Nephron (organoid): Measurements from ENCODE around the gene FTO.

ENCODE experiments used
- H3K27ac Mint-ChIP-seq, 3 experiments: 2 replicates each; pipeline ENCODE4 v1.8.0; 2020; ENCODE audit warnings: mixed read lengths in 3 of 3, mild to moderate bottlenecking in 2 of 3, moderate library complexity in 1 of 3
- H3K27me3 Mint-ChIP-seq: 2 replicates; pipeline ENCODE4 v1.8.0; 2021; ENCODE audit warnings: low read depth, mild to moderate bottlenecking, moderate library complexity, mixed read lengths
- H3K36me3 Mint-ChIP-seq: 2 replicates; pipeline ENCODE4 v1.8.0; 2020; ENCODE audit warnings: low read depth, mixed read lengths
- H3K4me1 Mint-ChIP-seq: 2 replicates; pipeline ENCODE4 v1.8.0; 2020; ENCODE audit warnings: mixed read lengths
- H3K4me3 Mint-ChIP-seq, 3 experiments: 2 replicates each; pipeline ENCODE4 v1.8.0; 2020; ENCODE audit warnings: mild to moderate bottlenecking in 3 of 3, mixed read lengths in 3 of 3, moderate library complexity in 2 of 3
- H3K9me3 Mint-ChIP-seq: 2 replicates; pipeline ENCODE4 v1.8.0; 2020; ENCODE audit warnings: mixed read lengths
- TF ChIP-seq, protein P1 (sequence below), 3 experiments: fragments of 200-600 bp; sonication (generic); IDR thresholded peaks; one replicate each; pipeline ENCODE4 v1.5.0; 2021; ENCODE audit warnings: antibody characterized with exemption in 3 of 3; ENCODE audit not compliant: unreplicated experiment in 3 of 3

The FTO gene

DNA sequence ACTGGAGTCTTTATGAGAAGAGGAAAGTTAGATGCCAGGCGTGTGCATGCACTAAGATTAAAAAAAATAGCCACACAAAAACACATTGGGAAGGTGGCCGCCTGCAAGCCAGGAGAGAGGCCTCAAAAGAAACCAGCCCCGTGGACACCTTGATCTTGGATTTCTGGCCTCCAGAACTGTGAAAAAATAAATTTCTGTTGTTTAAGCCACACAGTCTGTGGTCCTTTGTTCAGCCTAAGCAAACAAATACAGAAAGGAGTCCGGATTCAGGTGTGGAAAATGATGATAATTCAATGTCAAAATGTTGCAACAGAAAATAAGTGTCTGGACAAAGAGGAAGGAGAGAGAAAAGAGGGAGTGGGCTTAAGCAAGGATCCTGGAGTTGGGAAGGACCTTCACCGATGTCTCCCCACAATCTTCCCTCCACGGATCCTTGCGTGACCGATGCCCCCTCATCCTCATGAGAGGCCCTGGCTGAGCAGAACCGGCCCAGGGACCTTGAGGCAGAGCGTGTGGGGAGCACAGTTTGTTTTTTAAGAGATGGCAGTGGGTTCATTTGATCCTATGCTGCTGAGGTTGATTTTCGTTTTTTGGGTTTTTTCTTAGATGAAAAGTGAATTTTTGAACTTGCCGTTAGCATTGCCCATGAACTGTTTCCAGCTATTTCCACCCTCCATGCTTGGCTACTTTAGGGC lies 449.4 kb downstream of the FTO start:
- Mint-ChIP-seq H3K9me3 (peaks cover 17% of the 10 kb centered on the region), H3K27me3 (peaks cover 27% of the 10 kb centered on the region), H3K27ac (no peak overlapping the region), H3K36me3 (peaks cover under 1% of the 10 kb centered on the region), H3K4me1 (no peaks in the 10 kb centered on the region), H3K4me3 (no peak overlapping the region)
- TF ChIP-seq, protein P1, sequence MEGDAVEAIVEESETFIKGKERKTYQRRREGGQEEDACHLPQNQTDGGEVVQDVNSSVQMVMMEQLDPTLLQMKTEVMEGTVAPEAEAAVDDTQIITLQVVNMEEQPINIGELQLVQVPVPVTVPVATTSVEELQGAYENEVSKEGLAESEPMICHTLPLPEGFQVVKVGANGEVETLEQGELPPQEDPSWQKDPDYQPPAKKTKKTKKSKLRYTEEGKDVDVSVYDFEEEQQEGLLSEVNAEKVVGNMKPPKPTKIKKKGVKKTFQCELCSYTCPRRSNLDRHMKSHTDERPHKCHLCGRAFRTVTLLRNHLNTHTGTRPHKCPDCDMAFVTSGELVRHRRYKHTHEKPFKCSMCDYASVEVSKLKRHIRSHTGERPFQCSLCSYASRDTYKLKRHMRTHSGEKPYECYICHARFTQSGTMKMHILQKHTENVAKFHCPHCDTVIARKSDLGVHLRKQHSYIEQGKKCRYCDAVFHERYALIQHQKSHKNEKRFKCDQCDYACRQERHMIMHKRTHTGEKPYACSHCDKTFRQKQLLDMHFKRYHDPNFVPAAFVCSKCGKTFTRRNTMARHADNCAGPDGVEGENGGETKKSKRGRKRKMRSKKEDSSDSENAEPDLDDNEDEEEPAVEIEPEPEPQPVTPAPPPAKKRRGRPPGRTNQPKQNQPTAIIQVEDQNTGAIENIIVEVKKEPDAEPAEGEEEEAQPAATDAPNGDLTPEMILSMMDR (IDR thresholded peaks at IDR 0.05; ENCODE audit: unreplicated experiment in 3 of 3), result no peak

DNA sequence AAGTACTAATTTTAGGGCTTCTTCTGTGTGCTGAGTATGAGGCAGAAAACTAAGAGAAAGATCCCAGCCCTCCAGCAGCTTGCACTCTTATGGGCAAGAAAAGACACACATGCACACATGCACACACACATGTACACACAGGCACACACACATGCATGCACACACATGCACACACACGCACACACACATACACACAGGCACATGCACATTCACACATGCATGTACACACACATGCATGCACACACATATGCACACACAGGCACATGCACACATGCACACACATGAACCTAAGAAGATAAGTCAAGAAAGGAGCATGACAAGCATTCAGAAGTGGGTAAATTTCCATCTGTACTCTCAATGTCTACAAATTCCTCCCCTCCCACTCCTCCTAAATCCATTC lies 452.4 kb downstream of the FTO start:
- Mint-ChIP-seq H3K4me1 (no peaks in the 10 kb centered on the region), H3K36me3 (peaks cover 9% of the 10 kb centered on the region), H3K27ac (no peak overlapping the region), H3K27me3 (peaks cover 25% of the 10 kb centered on the region), H3K4me3 (no peak overlapping the region), H3K9me3 (peaks cover 22% of the 10 kb centered on the region)
- TF ChIP-seq, protein P1 (IDR thresholded peaks at IDR 0.05; ENCODE audit: unreplicated experiment in 3 of 3), result no peak

DNA sequence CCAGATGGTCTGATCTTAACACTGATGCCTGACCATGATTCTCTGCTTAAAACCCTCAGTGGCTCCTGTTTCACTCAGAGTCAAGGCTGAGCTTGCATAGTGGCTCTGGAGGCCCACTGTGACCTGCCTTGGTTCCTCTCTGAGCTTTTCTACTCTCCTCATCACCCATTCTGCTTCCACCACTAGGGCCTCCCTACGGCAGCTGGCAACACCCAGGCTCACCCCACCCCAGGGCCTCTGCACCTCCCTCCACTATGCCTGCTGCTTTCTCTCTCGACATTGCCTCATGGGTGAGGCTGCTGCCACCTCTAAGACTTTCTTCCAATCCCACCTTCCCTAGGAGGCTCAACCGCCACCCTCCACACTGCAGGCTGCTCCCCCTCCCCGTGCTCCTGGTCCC lies 455.0 kb downstream of the FTO start:
- Mint-ChIP-seq H3K4me3 (no peak overlapping the region), H3K9me3 (peaks cover 22% of the 10 kb centered on the region), H3K36me3 (peaks cover 9% of the 10 kb centered on the region), H3K27me3 (peaks cover 22% of the 10 kb centered on the region), H3K27ac (no peak overlapping the region), H3K4me1 (no peaks in the 10 kb centered on the region)
- TF ChIP-seq, protein P1 (IDR thresholded peaks at IDR 0.05; ENCODE audit: unreplicated experiment in 3 of 3), result no peak

DNA sequence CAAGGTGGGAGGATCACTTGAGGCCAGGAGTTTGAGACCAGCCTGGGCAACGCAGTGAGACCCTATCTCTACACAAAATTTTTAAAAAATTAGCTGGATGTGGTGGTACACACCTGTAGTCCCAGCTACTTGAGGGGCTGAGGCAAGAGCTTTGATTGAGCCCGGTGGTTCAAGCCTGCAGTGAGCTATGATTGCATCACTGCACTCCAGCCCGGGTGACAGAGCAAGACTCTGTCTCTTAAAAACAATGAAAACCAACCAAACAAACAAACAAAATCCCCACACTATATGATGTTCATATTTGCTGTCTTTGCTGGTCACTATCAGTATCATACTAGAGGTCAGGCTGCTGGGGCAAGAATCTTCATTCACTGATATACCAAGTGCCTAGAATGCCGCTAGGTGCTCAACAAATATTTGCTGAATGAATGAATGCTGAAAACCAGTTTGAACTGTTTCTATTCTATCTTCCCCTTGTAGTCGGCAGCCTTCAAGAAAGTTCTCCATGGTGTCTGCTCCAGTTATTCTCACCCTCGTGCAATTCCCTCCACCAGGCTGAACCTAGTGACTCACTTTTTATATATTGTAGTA lies 455.6 kb downstream of the FTO start:
- Mint-ChIP-seq H3K27me3 (peaks cover 22% of the 10 kb centered on the region), H3K27ac (no peak overlapping the region), H3K4me1 (no peaks in the 10 kb centered on the region), H3K4me3 (no peak overlapping the region), H3K36me3 (peaks cover 9% of the 10 kb centered on the region), H3K9me3 (peaks cover 22% of the 10 kb centered on the region)
- TF ChIP-seq, protein P1 (IDR thresholded peaks at IDR 0.05; ENCODE audit: unreplicated experiment in 3 of 3), result no peak

DNA sequence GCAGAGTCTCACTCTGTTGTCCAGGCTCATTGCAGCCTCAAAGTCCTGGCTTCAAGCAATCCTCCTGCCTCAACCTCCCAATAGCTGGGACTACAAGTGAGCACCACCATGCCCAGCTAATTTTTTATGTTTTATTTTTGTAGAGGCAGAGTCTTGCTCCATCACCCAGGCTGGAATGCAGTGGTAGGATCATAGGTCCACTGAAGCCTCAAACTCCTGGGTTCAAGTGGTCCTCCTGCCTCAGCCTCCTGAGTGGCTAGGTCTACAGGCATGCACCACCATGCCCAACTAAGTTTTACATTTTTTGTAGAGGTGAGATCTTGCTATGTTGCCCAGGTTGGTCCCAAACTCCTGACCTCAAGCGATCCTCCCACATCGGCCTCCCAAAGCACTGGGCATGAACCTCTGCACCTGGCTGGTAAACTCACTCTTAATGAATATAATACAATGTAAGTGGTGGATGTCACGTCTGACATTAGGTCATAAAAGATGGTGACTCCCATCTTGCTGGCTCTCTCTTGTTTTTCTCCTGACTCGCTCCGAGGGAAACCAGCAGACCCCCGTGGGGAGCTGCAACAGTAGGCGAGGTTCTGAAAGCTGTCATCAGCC lies 456.4 kb downstream of the FTO start:
- H3K27ac Mint-ChIP-seq, result no peak overlapping the region
- peaks cover 22% of the 10 kb centered on the region for H3K9me3 Mint-ChIP-seq
- H3K27me3 Mint-ChIP-seq, result peaks cover 18% of the 10 kb centered on the region
- TF ChIP-seq, protein P1 (IDR thresholded peaks at IDR 0.05; ENCODE audit: unreplicated experiment in 3 of 3), result no peak
- no peak overlapping the region for H3K4me3 Mint-ChIP-seq
- H3K36me3 Mint-ChIP-seq, result peaks cover 9% of the 10 kb centered on the region
- no peaks in the 10 kb centered on the region for H3K4me1 Mint-ChIP-seq
